Esophagus (tissue), 2 donors: ENCODE measurements around the gene MRTFB. TPM values are rescaled to one million over a fixed set of nuclear protein-coding genes. Genes with fewer than 3 reads are reported as not detected.
"Not testable (repeated sequence)": the region's sequence is repeated elsewhere in the genome, so short reads cannot be mapped to it uniquely, and the experiment has no call there.

Experiments
- H3K27ac ChIP-seq, 2 donors: one replicate each; pipeline ENCODE4 v1.5.1; 2013; ENCODE audit warnings: low read depth in 2 of 2, mild to moderate bottlenecking in 2 of 2, inconsistent platforms in 1 of 2, low read length in 1 of 2, moderate library complexity in 1 of 2
- H3K27me3 ChIP-seq, 2 donors: one replicate each; pipeline ENCODE4 v1.6.1; 2013; ENCODE audit warnings: low read length in 2 of 2, control low read depth in 1 of 2, mild to moderate bottlenecking in 1 of 2; ENCODE audit not compliant: insufficient read depth in 2 of 2, control insufficient read depth in 1 of 2
- H3K36me3 ChIP-seq, 2 donors: one replicate each; pipeline ENCODE4 v1.6.1; 2013; ENCODE audit warnings: low read length in 1 of 2; ENCODE audit not compliant: control insufficient read depth in 2 of 2, insufficient read depth in 2 of 2
- H3K4me1 ChIP-seq, 2 donors: one replicate each; pipeline ENCODE4 v1.6.1; 2013; ENCODE audit warnings: low read length in 1 of 2; ENCODE audit not compliant: control insufficient read depth in 2 of 2, insufficient read depth in 2 of 2
- H3K4me3 ChIP-seq, 2 donors: one replicate each; pipeline ENCODE4 v1.5.1; 2013; ENCODE audit warnings: low read length in 2 of 2, mild to moderate bottlenecking in 2 of 2, low read depth in 1 of 2, moderate library complexity in 1 of 2
- H3K9me3 ChIP-seq, 2 donors: one replicate each; pipeline ENCODE4 v1.6.1; 2013; ENCODE audit warnings: mild to moderate bottlenecking in 2 of 2, low read depth in 1 of 2, low read length in 1 of 2, moderate library complexity in 1 of 2; ENCODE audit not compliant: control insufficient read depth in 2 of 2, insufficient read depth in 1 of 2
- WGBS, 2 donors: extraction: QIAGEN DNeasy Blood & Tissue Kit; methylation state at CpG; one replicate each; pipeline ENCODE4 v1.1.7; 2013; 5-methylcytosine and 5-hydroxymethylcytosine counted together
- polyA plus RNA-seq, 2 donors: library from polyadenylated mRNA; stranded (reverse); fragments of 200-250 nt; gene quantifications; one replicate each; pipeline ENCODE4 v1.2.3, GENCODE V29; 2013
- donor health status: healthy with polysubstance abuse.
- donor health status: Bipolar disorder and iron deficiency.

The MRTFB gene
- 1 to 10 TPM; 5.4 to 7.1 TPM for polyA plus RNA-seq

- peak within 1 kb of the TSS; percentile 84 to 87 for H3K27ac ChIP-seq
Measured at GRCh38 chr16:14070877-14071575, at the start of gene MRTFB. Gene MRTFB, plus strand, starts transcription at chr16:14071319. Its CDS starts 69,288 bp downstream, at chr16:14140607.

DNA sequence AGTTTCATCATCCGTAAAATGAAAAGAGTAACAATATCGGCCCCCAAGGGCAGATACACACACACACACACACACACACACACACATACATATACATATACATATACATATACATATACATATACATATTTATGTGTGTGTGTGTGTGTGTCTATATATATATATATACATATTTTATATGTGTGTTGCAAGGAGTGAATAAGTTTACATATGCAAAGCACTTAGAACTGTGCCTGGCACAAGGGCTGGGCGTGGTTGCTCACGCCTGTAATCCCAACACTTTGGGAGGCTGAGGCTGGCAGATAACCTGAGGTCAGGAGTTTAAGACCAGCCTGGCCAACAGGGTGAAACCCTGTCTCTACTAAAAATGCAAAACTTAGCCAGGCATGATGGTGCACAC lies 47.6 kb upstream of the MRTFB start:
- not testable (repeated sequence) for H3K27me3 ChIP-seq, H3K4me1 ChIP-seq, H3K4me3 ChIP-seq, H3K36me3 ChIP-seq, H3K9me3 ChIP-seq, H3K27ac ChIP-seq
- 82 to 83% methylated on average over 4 of the region's 4 CpGs for WGBS, 2 donors

More at GRCh38 chr16:14070877-14071575, at the start of gene MRTFB:
- Histone ChIP-seq H3K4me3 (peak within 1 kb of the TSS; percentile 79 to 90), H3K36me3 (no peaks in the 10 kb centered on the region), H3K27me3 (no peaks in the 10 kb centered on the region), H3K9me3 (no peaks in the 10 kb centered on the region), H3K4me1 (peaks cover 5 to 7% of the 10 kb centered on the region in 2 donors)
- 1 to 2% methylated on average over 58 to 86 of the region's 86 CpGs for WGBS, 2 donors

DNA sequence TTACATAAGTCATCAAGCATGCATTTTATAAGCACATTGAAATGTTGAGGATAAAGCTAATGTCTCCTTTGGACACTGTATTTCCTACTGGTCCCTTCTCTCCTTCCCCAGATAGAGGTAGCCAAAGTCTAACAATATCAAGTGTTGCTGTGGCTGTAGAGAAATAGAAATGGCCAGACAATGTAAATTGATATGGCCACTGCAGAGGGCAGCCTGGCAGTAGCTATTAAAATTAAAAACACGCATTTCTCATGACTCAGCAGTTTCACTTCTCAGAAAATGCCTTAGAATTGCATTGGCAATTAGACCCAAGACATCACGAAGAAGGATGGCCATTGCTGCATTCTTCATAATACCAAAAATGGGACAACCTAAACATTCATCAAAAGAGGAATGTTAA lies 46.8 kb upstream of the MRTFB start:
- 27 to 31% methylated on average over 2 of the region's 2 CpGs for WGBS, 2 donors

GRCh38 chr16:14026572-14027285 lies 44.4 kb upstream of the MRTFB start:
- Histone ChIP-seq H3K27ac (no peak overlapping the region), H3K36me3 (no peaks in the 10 kb centered on the region), H3K4me1 (no peaks in the 10 kb centered on the region), H3K4me3 (no peak overlapping the region), H3K27me3 (no peaks in the 10 kb centered on the region), H3K9me3 (no peaks in the 10 kb centered on the region)
- WGBS, 2 donors = 91 to 94% methylated on average over 3 of the region's 3 CpGs

More for the DNA sequence above, 46.8 kb upstream of the MRTFB start:
- H3K9me3 ChIP-seq = no peaks in the 10 kb centered on the region
- H3K27ac ChIP-seq = no peak overlapping the region
- no peak overlapping the region for H3K4me3 ChIP-seq
- H3K27me3 ChIP-seq = peaks cover 0 to 2% of the 10 kb centered on the region in 2 donors
- no peaks in the 10 kb centered on the region for H3K4me1 ChIP-seq
- H3K36me3 ChIP-seq = no peaks in the 10 kb centered on the region

- no peak overlapping the region for H3K27ac ChIP-seq
- WGBS, 2 donors = 50 to 61% methylated on average over 3 of the region's 3 CpGs
- no peaks in the 10 kb centered on the region for H3K4me1 ChIP-seq
Measured at GRCh38 chr16:14028202-14028601, 42.9 kb upstream of the MRTFB start.

GRCh38 chr16:14029658-14030057 lies 41.5 kb upstream of the MRTFB start:
- no peaks in the 10 kb centered on the region for H3K27me3 ChIP-seq
- H3K4me3 ChIP-seq = no peak overlapping the region
- H3K9me3 ChIP-seq = no peaks in the 10 kb centered on the region
- H3K36me3 ChIP-seq = no peaks in the 10 kb centered on the region
- WGBS, 2 donors = 68 to 77% methylated on average over 6 of the region's 6 CpGs
- H3K27ac ChIP-seq = no peak overlapping the region
- no peaks in the 10 kb centered on the region for H3K4me1 ChIP-seq

More at GRCh38 chr16:14028202-14028601, 42.9 kb upstream of the MRTFB start:
- H3K36me3 ChIP-seq = no peaks in the 10 kb centered on the region
- no peak overlapping the region for H3K4me3 ChIP-seq
- H3K9me3 ChIP-seq = no peaks in the 10 kb centered on the region
- no peaks in the 10 kb centered on the region for H3K27me3 ChIP-seq

- no peak overlapping the region for H3K27ac ChIP-seq
- no peaks in the 10 kb centered on the region for H3K4me1 ChIP-seq
- 85 to 87% methylated on average over 5 of the region's 5 CpGs for WGBS, 2 donors
- H3K36me3 ChIP-seq = no peaks in the 10 kb centered on the region
- no peak overlapping the region for H3K4me3 ChIP-seq
- peaks cover 0 to 3% of the 10 kb centered on the region in 2 donors for H3K9me3 ChIP-seq
- H3K27me3 ChIP-seq = no peaks in the 10 kb centered on the region
Measured at GRCh38 chr16:14035092-14035491, 36.0 kb upstream of the MRTFB start.

GRCh38 chr16:14036889-14037288 lies 34.2 kb upstream of the MRTFB start:
- H3K4me1 ChIP-seq = no peaks in the 10 kb centered on the region
- WGBS, 2 donors = 87 to 89% methylated on average over 7 of the region's 7 CpGs

GRCh38 chr16:14037960-14038359 lies 33.2 kb upstream of the MRTFB start:
- Histone ChIP-seq H3K4me1 (no peaks in the 10 kb centered on the region), H3K27me3 (no peaks in the 10 kb centered on the region), H3K4me3 (no peak overlapping the region), H3K27ac (no peak overlapping the region), H3K36me3 (no peaks in the 10 kb centered on the region), H3K9me3 (peaks cover 0 to 3% of the 10 kb centered on the region in 2 donors)
- 96 to 97% methylated on average over 3 of the region's 3 CpGs for WGBS, 2 donors

More at GRCh38 chr16:14036889-14037288, 34.2 kb upstream of the MRTFB start:
- H3K27ac ChIP-seq = no peak overlapping the region
- H3K27me3 ChIP-seq = no peaks in the 10 kb centered on the region
- peaks cover 0 to 3% of the 10 kb centered on the region in 2 donors for H3K9me3 ChIP-seq
- no peak overlapping the region for H3K4me3 ChIP-seq
- no peaks in the 10 kb centered on the region for H3K36me3 ChIP-seq
